Sigmoid colon (tissue), 3 donors: ENCODE data around the gene PAK6.

Source experiments
- POLR2A ChIP-seq, 2 donors: fragments of 450-650 bp; IDR thresholded peaks; one replicate each; pipeline ENCODE4 v1.6.1; 2016; ENCODE audit warnings: antibody characterized with exemption in 2 of 2, mild to moderate bottlenecking in 2 of 2, moderate library complexity in 2 of 2
- TF ChIP-seq, protein P1 (sequence below), 4 experiments: fragments of 450-650 bp in 3 of 4; fragments of 200-600 bp in 1 of 4; IDR thresholded peaks; one replicate each; pipeline ENCODE4 v1.5.1; 2016 to 2019; ENCODE audit warnings: antibody characterized with exemption in 4 of 4, mild to moderate bottlenecking in 3 of 4, moderate library complexity in 2 of 4

GRCh38 chr15:40301467-40302179 lies 62.8 kb downstream of the PAK6 start:
- no peak for TF ChIP-seq POLR2A (IDR thresholded peaks at IDR 0.05)
- TF ChIP-seq, protein P1, sequence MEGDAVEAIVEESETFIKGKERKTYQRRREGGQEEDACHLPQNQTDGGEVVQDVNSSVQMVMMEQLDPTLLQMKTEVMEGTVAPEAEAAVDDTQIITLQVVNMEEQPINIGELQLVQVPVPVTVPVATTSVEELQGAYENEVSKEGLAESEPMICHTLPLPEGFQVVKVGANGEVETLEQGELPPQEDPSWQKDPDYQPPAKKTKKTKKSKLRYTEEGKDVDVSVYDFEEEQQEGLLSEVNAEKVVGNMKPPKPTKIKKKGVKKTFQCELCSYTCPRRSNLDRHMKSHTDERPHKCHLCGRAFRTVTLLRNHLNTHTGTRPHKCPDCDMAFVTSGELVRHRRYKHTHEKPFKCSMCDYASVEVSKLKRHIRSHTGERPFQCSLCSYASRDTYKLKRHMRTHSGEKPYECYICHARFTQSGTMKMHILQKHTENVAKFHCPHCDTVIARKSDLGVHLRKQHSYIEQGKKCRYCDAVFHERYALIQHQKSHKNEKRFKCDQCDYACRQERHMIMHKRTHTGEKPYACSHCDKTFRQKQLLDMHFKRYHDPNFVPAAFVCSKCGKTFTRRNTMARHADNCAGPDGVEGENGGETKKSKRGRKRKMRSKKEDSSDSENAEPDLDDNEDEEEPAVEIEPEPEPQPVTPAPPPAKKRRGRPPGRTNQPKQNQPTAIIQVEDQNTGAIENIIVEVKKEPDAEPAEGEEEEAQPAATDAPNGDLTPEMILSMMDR (IDR thresholded peaks at IDR 0.05) = no peak
